Camera-type eye (tissue), 1 donor: ENCODE data around the gene PPP1R15A. TPM values are rescaled to one million over a fixed set of nuclear protein-coding genes. Genes with fewer than 3 reads are reported as not detected.

ENCODE experiments used
- total RNA-seq: library from RNA; depleted of rRNA; stranded (reverse); fragments of >200 nt; gene quantifications from one replicate; pipeline ENCODE4 v1.2.3, GENCODE V29; 2014

Gene PPP1R15A
- total RNA-seq = 42.4 TPM

GRCh38 chr19:48872182-48872883 lies at the start of gene PPP1R15A:
Gene PPP1R15A (plus strand): TSS chr19:48872421. CDS start chr19:48873234, 813 bp downstream.

GRCh38 chr19:48836089-48837017 lies 35.9 kb upstream of the PPP1R15A start, which contains the start of gene HSD17B14:
Gene HSD17B14 (minus strand): TSS chr19:48836491. CDS start chr19:48836411, 80 bp downstream.

GRCh38 chr19:48868114-48868886 lies 3.9 kb upstream of the PPP1R15A start, which contains the start of gene PLEKHA4:
Gene PLEKHA4 (minus strand): TSS chr19:48868617. CDS start chr19:48867620, 997 bp downstream.

GRCh38 chr19:48899781-48900476 lies 27.7 kb downstream of the PPP1R15A start, which contains the start of gene NUCB1:
Gene NUCB1 (plus strand): TSS chr19:48900312. CDS start chr19:48900797, 485 bp downstream.

Other genes starting within 250 kb of the PPP1R15A start
- gene DBP, start 235.0 kb upstream of the PPP1R15A start, total RNA-seq = 26.7 TPM
- gene CA11, start 226.2 kb upstream of the PPP1R15A start, total RNA-seq = 6.4 TPM
- 1.6 TPM for gene NTN5, start 199.4 kb upstream of the PPP1R15A start, total RNA-seq
- gene FUT2, start 176.4 kb upstream of the PPP1R15A start, total RNA-seq = 0.44 TPM
- gene MAMSTR, start 152.7 kb upstream of the PPP1R15A start, total RNA-seq = 4.2 TPM
- gene RASIP1, start 131.8 kb upstream of the PPP1R15A start, total RNA-seq = 11.4 TPM
- gene IZUMO1, start 125.5 kb upstream of the PPP1R15A start, total RNA-seq = not detected
- 1.9 TPM for gene FUT1, start 119.8 kb upstream of the PPP1R15A start, total RNA-seq
- gene FGF21, start 116.9 kb upstream of the PPP1R15A start, total RNA-seq = not detected
- 27.3 TPM for gene BCAT2, start 61.4 kb upstream of the PPP1R15A start, total RNA-seq
- 13.8 TPM for gene HSD17B14, start 35.9 kb upstream of the PPP1R15A start, total RNA-seq
- 10.8 TPM for gene PLEKHA4, start 3.8 kb upstream of the PPP1R15A start, total RNA-seq
- gene TULP2, start 26.3 kb downstream of the PPP1R15A start, total RNA-seq = 0.22 TPM
- gene NUCB1, start 27.9 kb downstream of the PPP1R15A start, total RNA-seq = 153 TPM
- not detected for gene DHDH, start 61.3 kb downstream of the PPP1R15A start, total RNA-seq
- gene BAX, start 82.5 kb downstream of the PPP1R15A start, total RNA-seq = 24.8 TPM
- 1,146 TPM for gene FTL, start 92.9 kb downstream of the PPP1R15A start, total RNA-seq
- gene GYS1, start 120.9 kb downstream of the PPP1R15A start, total RNA-seq = 47.8 TPM
- 93.5 TPM for gene RUVBL2, start 121.5 kb downstream of the PPP1R15A start, total RNA-seq
- gene LHB, start 144.7 kb downstream of the PPP1R15A start, total RNA-seq = not detected
- not detected for gene CGB3, start 151.9 kb downstream of the PPP1R15A start, total RNA-seq
- gene CGB2, start 159.5 kb downstream of the PPP1R15A start, total RNA-seq = not detected
- not detected for gene CGB1, start 164.5 kb downstream of the PPP1R15A start, total RNA-seq
- not detected for gene CGB5, start 171.4 kb downstream of the PPP1R15A start, total RNA-seq
- not detected for gene CGB8, start 176.7 kb downstream of the PPP1R15A start, total RNA-seq
- gene CGB7, start 185.3 kb downstream of the PPP1R15A start, total RNA-seq = not detected
- 0.93 TPM for gene NTF4, start 192.4 kb downstream of the PPP1R15A start, total RNA-seq
- gene KCNA7, start 200.3 kb downstream of the PPP1R15A start, total RNA-seq = 0.22 TPM
- 301 TPM for gene SNRNP70, start 213.0 kb downstream of the PPP1R15A start, total RNA-seq
- 12.2 TPM for gene LIN7B, start 241.9 kb downstream of the PPP1R15A start, total RNA-seq
- gene C19orf73, start 246.7 kb downstream of the PPP1R15A start, total RNA-seq = 2.0 TPM
- 27.9 TPM for gene PPFIA3, start 247.1 kb downstream of the PPP1R15A start, total RNA-seq